HCT116 (cell line): ENCODE data around the gene CASK. TPM values are rescaled to one million over a fixed set of nuclear protein-coding genes. Genes with fewer than 3 reads are reported as not detected.

ENCODE experiments used
- ATAC-seq: fragments of 200-7000 bp; cut with Tn5 transposase; 2 replicates; pipeline ENCODE4 v1.9.1; 2020; ENCODE audit warnings: mild to moderate bottlenecking, moderate library complexity
- BruUV-seq: library from RNA; stranded (reverse); fragments of 400-500 nt; replicated peaks from 2 replicates; lab custom pipeline; 2021; lab: Mats Ljungman, UMichigan
- CTCF ChIA-PET: fragments of 300-600 bp; sonication (Branson Sonifier 250); formaldehyde crosslinking; loops from one replicate; lab custom pipeline; 2021; ENCODE audit warnings: antibody characterized with exemption; lab: Charles Lee
- POLR2A ChIA-PET: fragments of 300-600, 350-600 bp; sonication (Branson Sonifier 250); formaldehyde crosslinking; loops from one replicate; lab custom pipeline; 2021; ENCODE audit warnings: antibody characterized with exemption; lab: Charles Lee
- RAD21 ChIA-PET, 2 experiments: fragments of 300-600 bp; sonication (Branson Sonifier 250); formaldehyde crosslinking; loops; one replicate each; lab custom pipeline; 2023; ENCODE audit warnings: low total read pairs in 2 of 2; ENCODE audit not compliant: uncharacterized antibody in 2 of 2, unreplicated experiment in 2 of 2, low non-redundant PET in 1 of 2; lab: Charles Lee
- DNase-seq: peaks from one replicate; pipeline ENCODE4 v3.0.0-alpha.2; 2010; ENCODE audit warnings: low read depth, low spot score
- H2AFZ ChIP-seq: fragments of 200-600 bp; shearing (Covaris generic), sonication (generic); 2 replicates; pipeline ENCODE4 v1.6.1; 2017; ENCODE audit warnings: low read depth, mixed run types, mixed read lengths, antibody characterized with exemption, low read length; ENCODE audit not compliant: poor library complexity, severe bottlenecking
- H3K27ac ChIP-seq: 2 replicates; pipeline ENCODE4 v1.5.1; 2012; ENCODE audit warnings: low read depth, low read length
- H3K27me3 ChIP-seq: fragments of 200-600 bp; sonication (generic); 2 replicates; pipeline ENCODE4 v1.6.1; 2016; ENCODE audit warnings: mixed run types, low read length, mixed read lengths; ENCODE audit not compliant: insufficient read depth
- H3K36me3 ChIP-seq, 2 experiments: fragments of 200-500 bp in 1 of 2; fragments of 200-600 bp in 1 of 2; sonication (Bioruptor generic) in 1 of 2; sonication (generic) in 1 of 2; 2 replicates each; pipeline versions ENCODE4 v1.5.1 to v1.6.1; 2014 to 2016; ENCODE audit warnings: low read length in 2 of 2, inconsistent platforms in 1 of 2, mixed read lengths in 1 of 2, mixed run types in 1 of 2; ENCODE audit not compliant: insufficient read depth in 2 of 2, control insufficient read depth in 1 of 2
- H3K4me1 ChIP-seq, 2 experiments: fragments of 200-600 bp in 1 of 2; sonication (generic) in 1 of 2; 2 replicates each; pipeline versions ENCODE4 v1.5.1 to v1.6.1; 2012 to 2017; ENCODE audit warnings: low read length in 2 of 2, inconsistent platforms in 1 of 2, mild to moderate bottlenecking in 1 of 2, mixed read lengths in 1 of 2, mixed run types in 1 of 2, moderate library complexity in 1 of 2; ENCODE audit not compliant: insufficient read depth in 2 of 2, control insufficient read depth in 1 of 2
- H3K4me2 ChIP-seq: fragments of 200-600 bp; sonication (generic); 2 replicates; pipeline ENCODE4 v1.6.1; 2017; ENCODE audit warnings: mixed run types, low read length, mixed read lengths
- H3K4me3 ChIP-seq, 2 experiments: fragments of 200-600 bp in 1 of 2; sonication (generic) in 1 of 2; replicated peaks in 1 of 2; 2 replicates each; pipeline ENCODE4 v1.5.1; 2011 to 2016; ENCODE audit warnings: low read length in 2 of 2, control low read depth in 1 of 2, low read depth in 1 of 2, mild to moderate bottlenecking in 1 of 2, mixed read lengths in 1 of 2, mixed run types in 1 of 2
- H3K79me2 ChIP-seq: fragments of 200-600 bp; sonication (generic); 2 replicates; pipeline ENCODE4 v1.6.1; 2017; ENCODE audit warnings: mild to moderate bottlenecking, mixed run types, low read length, moderate library complexity, mixed read lengths; ENCODE audit not compliant: insufficient read depth
- H3K9ac ChIP-seq: fragments of 200-600 bp; sonication (generic); 2 replicates; pipeline ENCODE4 v1.6.1; 2016; ENCODE audit warnings: low read length, mixed read lengths
- H3K9me2 ChIP-seq: fragments of 200-600 bp; sonication (generic), shearing (Covaris generic); 2 replicates; pipeline ENCODE4 v1.6.1; 2017; ENCODE audit warnings: mixed run types, mild to moderate bottlenecking, moderate library complexity; ENCODE audit not compliant: insufficient read depth
- H3K9me3 ChIP-seq, 2 experiments: fragments of 200-500 bp in 1 of 2; fragments of 200-600 bp in 1 of 2; sonication (Bioruptor generic) in 1 of 2; sonication (generic) in 1 of 2; 2 replicates each; pipeline ENCODE4 v1.6.1; 2014 to 2017; ENCODE audit warnings: low read length in 2 of 2, mixed read lengths in 2 of 2, inconsistent platforms in 1 of 2, low read depth in 1 of 2, mild to moderate bottlenecking in 1 of 2, mixed run types in 1 of 2, moderate library complexity in 1 of 2; ENCODE audit not compliant: control insufficient read depth in 1 of 2, insufficient read depth in 1 of 2
- H4K20me1 ChIP-seq: fragments of 200-600 bp; sonication (generic), shearing (Covaris generic); 2 replicates; pipeline ENCODE4 v1.6.1; 2017; ENCODE audit warnings: mixed run types, mild to moderate bottlenecking, moderate library complexity; ENCODE audit not compliant: insufficient read depth
- CBX3 ChIP-seq: IDR thresholded peaks from 2 replicates; pipeline ENCODE4 v1.6.1; 2012; ENCODE audit warnings: low read depth
- CEBPB ChIP-seq: IDR thresholded peaks from 2 replicates; pipeline ENCODE4 v1.6.1; 2012; ENCODE audit warnings: low read depth
- CTCF ChIP-seq, 3 experiments: fragments of 200-600 bp in 1 of 3; sonication (generic) in 1 of 3; IDR thresholded peaks in 2 of 3; conservative IDR thresholded peaks in 1 of 3; 2 replicates each; pipeline ENCODE4 v1.5.1; 2012 to 2017; ENCODE audit warnings: low read depth in 2 of 3, low read length in 2 of 3, antibody characterized with exemption in 1 of 3, borderline replicate concordance in 1 of 3, control low read depth in 1 of 3, mild to moderate bottlenecking in 1 of 3, mixed read lengths in 1 of 3, mixed run types in 1 of 3, moderate library complexity in 1 of 3; ENCODE audit not compliant: insufficient read depth in 1 of 3
- EZH2 ChIP-seq: fragments of 200-600 bp; sonication (generic); IDR thresholded peaks from 2 replicates; pipeline ENCODE4 v1.6.1; 2017; ENCODE audit warnings: antibody characterized with exemption, mixed run types
- MAX ChIP-seq: IDR thresholded peaks from 2 replicates; pipeline ENCODE4 v1.6.1; 2012
- POLR2A ChIP-seq: IDR thresholded peaks from 2 replicates; pipeline ENCODE4 v1.7.0; 2011; ENCODE audit warnings: borderline replicate concordance; ENCODE audit not compliant: insufficient read depth, insufficient read length; ENCODE audit errors: extremely low read depth
- RAD21 ChIP-seq: IDR thresholded peaks from 2 replicates; pipeline ENCODE4 v1.6.1; 2012; ENCODE audit warnings: low read depth, mild to moderate bottlenecking
- REST ChIP-seq: IDR thresholded peaks from 2 replicates; pipeline ENCODE4 v1.6.1; 2012; ENCODE audit warnings: low read depth
- SIN3A ChIP-seq: IDR thresholded peaks from 2 replicates; pipeline ENCODE4 v1.6.1; 2012; ENCODE audit warnings: low read depth
- TCF7L2 ChIP-seq: IDR thresholded peaks from 2 replicates; pipeline ENCODE4 v1.7.0; 2011; ENCODE audit warnings: borderline replicate concordance, inconsistent platforms; ENCODE audit not compliant: insufficient read depth, insufficient read length; ENCODE audit errors: extremely low read depth
- YY1 ChIP-seq: IDR thresholded peaks from 2 replicates; pipeline ENCODE4 v1.6.1; 2011; ENCODE audit warnings: low read length, low read depth, moderate library complexity, mild to moderate bottlenecking; ENCODE audit not compliant: insufficient replicate concordance; ENCODE audit errors: extremely low read depth
- ZNF274 ChIP-seq: fragments of 200-500 bp; sonication (Bioruptor generic); IDR thresholded peaks from 2 replicates; pipeline ENCODE4 v1.6.1; 2014; ENCODE audit warnings: mild to moderate bottlenecking, low read depth, low read length, inconsistent platforms
- intact Hi-C: fragments of 100-400 bp; cut with micrococcal nuclease; formaldehyde crosslinking; loops from 2 replicates; pipeline ENCODE4 v1.10.0; 2022
- total RNA-seq: library from RNA; stranded (reverse); gene quantifications from one replicate; pipeline ENCODE4 v1.2.1, GENCODE V29; 2021; ENCODE audit not compliant: unreplicated experiment

The CASK gene
- total RNA-seq, 1 experiment from 2014 or later, result 39.0 TPM

GRCh38 chrX:41490446-41490845 is 432.9 kb downstream of the CASK start:
- Histone ChIP-seq H3K4me2 (no peak overlapping the region), H3K9me2 (no peaks in the 10 kb centered on the region), H3K27me3 (no peaks in the 10 kb centered on the region), H3K9ac (no peak overlapping the region), H4K20me1 (no peaks in the 10 kb centered on the region), H3K9me3 (no peaks in the 10 kb centered on the region), H3K4me3 (no peak overlapping the region), H3K27ac (no peak overlapping the region), H2AFZ (no peak overlapping the region), H3K79me2 (no peaks in the 10 kb centered on the region), H3K36me3 (no peaks in the 10 kb centered on the region), H3K4me1 (peaks cover 4 to 17% of the 10 kb centered on the region in 2 experiments; a peak in 2 of 4 replicates)
- CTCF ChIA-PET, result no interaction called here
- DNase-seq, result no peak
- POLR2A ChIA-PET, result no interaction called here
- no peak for ATAC-seq
- BruUV-seq, result no TSS peak
- TF ChIP-seq TCF7L2 (no peak), CBX3 (no peak), RAD21 (no peak), POLR2A (no peak), CTCF (IDR thresholded peaks at IDR 0.05 in 2 of 3, conservative IDR thresholded peaks at IDR 0.05 in 1 of 3; ENCODE audit: borderline replicate concordance in 1 of 3, insufficient read depth in 1 of 3, low read depth in 2 of 3, low read length in 2 of 3) (no peak)
- RAD21 ChIA-PET, result no interaction called here
- intact Hi-C loops, result no loop called here

GRCh38 chrX:41482154-41482850 is 441.1 kb downstream of the CASK start:
- RAD21 ChIA-PET, result interaction anchor here in 1 of 2 experiments (0.6 kb wide), 1 partner anchor 36 kb away, joined by 4 read pairs; no protein-coding TSS in a partner anchor
- POLR2A ChIA-PET, result no interaction called here
- CTCF ChIA-PET, result interaction anchor here (0.5 to 1.6 kb wide), 2 partner anchors 9 to 152 kb away, joined by 3 to 5 read pairs; no protein-coding TSS in a partner anchor
- Histone ChIP-seq H3K4me2 (no peak overlapping the region), H3K27ac (no peak overlapping the region), H4K20me1 (no peaks in the 10 kb centered on the region), H3K9ac (no peak overlapping the region), H3K27me3 (no peaks in the 10 kb centered on the region), H3K9me3 (no peaks in the 10 kb centered on the region), H3K79me2 (no peaks in the 10 kb centered on the region), H3K4me1 (no peaks in the 10 kb centered on the region), H3K9me2 (no peaks in the 10 kb centered on the region), H2AFZ (no peak overlapping the region), H3K36me3 (no peaks in the 10 kb centered on the region), H3K4me3 (no peak overlapping the region)
- BruUV-seq, result no TSS peak
- intact Hi-C loops, result no loop called here
- no peak for DNase-seq
- ATAC-seq, result no peak
- TF ChIP-seq MAX (no peak), RAD21 (no peak), SIN3A (no peak), YY1 (no peak), POLR2A (no peak), REST (no peak), CEBPB (no peak), EZH2 (no peak), ZNF274 (no peak)
